ENCODE data around the gene CUBN.
A peak's percentile ranks its signal among the peaks of the same experiment; 100 is the strongest.

CUBN gene

GRCh38 chr10:16822027-16822426 lies 307.6 kb downstream of the CUBN start:
- H3K36me3 ChIP-seq (ENCODE audit: control insufficient read depth, insufficient read depth, low read length) = no peaks in the 10 kb centered on the region
- 97 to 100% methylated on average over 1 to 2 of the region's 2 CpGs for WGBS, 2 experiments (ENCODE audit: insufficient coverage in 2 of 2)
- H3K9me3 ChIP-seq (ENCODE audit: control insufficient read depth, low read length) = peaks cover 23% of the 10 kb centered on the region
- no peaks in the 10 kb centered on the region for H3K4me1 ChIP-seq (ENCODE audit: control insufficient read depth, insufficient read depth, low read length, poor library complexity, severe bottlenecking)
- H3K27ac ChIP-seq (ENCODE audit: low read depth, low read length, severe bottlenecking) = no peak overlapping the region
- no peak overlapping the region for H3K4me3 ChIP-seq (ENCODE audit: extremely low read depth, insufficient read depth, low read length, poor library complexity, severe bottlenecking)

- H3K36me3 ChIP-seq (ENCODE audit: control insufficient read depth, insufficient read depth, low read length) = no peaks in the 10 kb centered on the region
- peaks cover 23% of the 10 kb centered on the region for H3K9me3 ChIP-seq (ENCODE audit: control insufficient read depth, low read length)
- no peaks in the 10 kb centered on the region for H3K4me1 ChIP-seq (ENCODE audit: control insufficient read depth, insufficient read depth, low read length, poor library complexity, severe bottlenecking)
- H3K4me3 ChIP-seq (ENCODE audit: extremely low read depth, insufficient read depth, low read length, poor library complexity, severe bottlenecking) = no peak overlapping the region
- H3K27ac ChIP-seq (ENCODE audit: low read depth, low read length, severe bottlenecking) = no peak overlapping the region
- 85 to 90% methylated on average over 3 to 5 of the region's 5 CpGs for WGBS, 2 experiments (ENCODE audit: insufficient coverage in 2 of 2)
Observed at GRCh38 chr10:16820421-16820820, 309.2 kb downstream of the CUBN start.

GRCh38 chr10:16820018-16820417 lies 309.6 kb downstream of the CUBN start:
- no peaks in the 10 kb centered on the region for H3K4me1 ChIP-seq (ENCODE audit: control insufficient read depth, insufficient read depth, low read length, poor library complexity, severe bottlenecking)
- 60 to 70% methylated on average over 1 of the region's 1 CpG for WGBS, 2 experiments (ENCODE audit: insufficient coverage in 2 of 2)
- no peak overlapping the region for H3K4me3 ChIP-seq (ENCODE audit: extremely low read depth, insufficient read depth, low read length, poor library complexity, severe bottlenecking)
- H3K9me3 ChIP-seq (ENCODE audit: control insufficient read depth, low read length) = peaks cover 23% of the 10 kb centered on the region
- H3K27ac ChIP-seq (ENCODE audit: low read depth, low read length, severe bottlenecking) = no peak overlapping the region
- peaks cover under 1% of the 10 kb centered on the region for H3K36me3 ChIP-seq (ENCODE audit: control insufficient read depth, insufficient read depth, low read length)

DNA sequence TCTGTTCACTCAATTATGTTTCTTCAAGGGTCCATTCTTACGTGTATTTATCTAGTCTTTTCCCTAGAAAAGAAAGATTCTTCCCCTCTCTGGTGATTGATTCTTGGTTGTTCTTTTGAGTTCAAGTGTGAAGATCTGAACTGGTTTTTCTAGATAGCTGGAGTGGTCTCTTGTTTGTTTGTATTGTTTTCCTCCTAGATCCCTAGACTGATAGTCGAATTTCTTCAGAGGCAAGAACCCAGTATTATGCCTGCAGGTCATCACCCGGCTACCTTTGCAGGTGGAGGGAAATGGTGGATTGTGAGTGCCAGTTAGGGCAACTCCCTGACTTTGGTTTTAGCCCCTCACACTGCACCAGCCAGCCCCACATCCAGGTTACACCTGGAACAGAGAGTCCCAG lies 310.2 kb downstream of the CUBN start:
- H3K4me3 ChIP-seq (ENCODE audit: extremely low read depth, insufficient read depth, low read length, poor library complexity, severe bottlenecking) = no peak overlapping the region
- H3K36me3 ChIP-seq (ENCODE audit: control insufficient read depth, insufficient read depth, low read length) = peaks cover 3% of the 10 kb centered on the region
- no peaks in the 10 kb centered on the region for H3K4me1 ChIP-seq (ENCODE audit: control insufficient read depth, insufficient read depth, low read length, poor library complexity, severe bottlenecking)
- no peak overlapping the region for H3K27ac ChIP-seq (ENCODE audit: low read depth, low read length, severe bottlenecking)
- 83% methylated on average over 1 of the region's 3 CpGs for WGBS, 2 experiments (ENCODE audit: insufficient coverage in 2 of 2)
- peaks cover 23% of the 10 kb centered on the region for H3K9me3 ChIP-seq (ENCODE audit: control insufficient read depth, low read length)

GRCh38 chr10:16819026-16819425 lies 310.6 kb downstream of the CUBN start:
- H3K4me1 ChIP-seq (ENCODE audit: control insufficient read depth, insufficient read depth, low read length, poor library complexity, severe bottlenecking) = no peaks in the 10 kb centered on the region
- H3K36me3 ChIP-seq (ENCODE audit: control insufficient read depth, insufficient read depth, low read length) = peaks cover 3% of the 10 kb centered on the region
- no peak overlapping the region for H3K27ac ChIP-seq (ENCODE audit: low read depth, low read length, severe bottlenecking)
- peaks cover 23% of the 10 kb centered on the region for H3K9me3 ChIP-seq (ENCODE audit: control insufficient read depth, low read length)
- WGBS, 2 experiments (ENCODE audit: insufficient coverage in 2 of 2) = 87 to 91% methylated on average over 6 of the region's 6 CpGs
- no peak overlapping the region for H3K4me3 ChIP-seq (ENCODE audit: extremely low read depth, insufficient read depth, low read length, poor library complexity, severe bottlenecking)

GRCh38 chr10:16817125-16818019 lies 312.2 kb downstream of the CUBN start, which contains the start of gene RSU1:
Gene RSU1, minus strand, starts transcription at chr10:16817424. Its CDS starts 343 bp downstream, at chr10:16817081.
- H3K36me3 ChIP-seq (ENCODE audit: control insufficient read depth, insufficient read depth, low read length) = peaks cover 15% of the 10 kb centered on the region
- 0% methylated on average over 50 to 59 of the region's 65 CpGs for WGBS, 2 experiments (ENCODE audit: insufficient coverage in 2 of 2)
- H3K4me3 ChIP-seq (ENCODE audit: extremely low read depth, insufficient read depth, low read length, poor library complexity, severe bottlenecking) = peak within 1 kb of the TSS; percentile 81
- H3K27ac ChIP-seq (ENCODE audit: low read depth, low read length, severe bottlenecking) = peak within 1 kb of the TSS; percentile 83
- no peaks in the 10 kb centered on the region for H3K4me1 ChIP-seq (ENCODE audit: control insufficient read depth, insufficient read depth, low read length, poor library complexity, severe bottlenecking)
- H3K9me3 ChIP-seq (ENCODE audit: control insufficient read depth, low read length) = peaks cover 13% of the 10 kb centered on the region

- H3K27ac ChIP-seq (ENCODE audit: low read depth, low read length, severe bottlenecking) = peak overlapping the region; percentile 63
- peaks cover 15% of the 10 kb centered on the region for H3K36me3 ChIP-seq (ENCODE audit: control insufficient read depth, insufficient read depth, low read length)
- 8 to 10% methylated on average over 8 to 12 of the region's 12 CpGs for WGBS, 2 experiments (ENCODE audit: insufficient coverage in 2 of 2)
- no peaks in the 10 kb centered on the region for H3K4me1 ChIP-seq (ENCODE audit: control insufficient read depth, insufficient read depth, low read length, poor library complexity, severe bottlenecking)
- H3K4me3 ChIP-seq (ENCODE audit: extremely low read depth, insufficient read depth, low read length, poor library complexity, severe bottlenecking) = peak overlapping the region; percentile 81
- H3K9me3 ChIP-seq (ENCODE audit: control insufficient read depth, low read length) = peaks cover 7% of the 10 kb centered on the region
Observed at GRCh38 chr10:16816830-16817124, 312.8 kb downstream of the CUBN start.

DNA sequence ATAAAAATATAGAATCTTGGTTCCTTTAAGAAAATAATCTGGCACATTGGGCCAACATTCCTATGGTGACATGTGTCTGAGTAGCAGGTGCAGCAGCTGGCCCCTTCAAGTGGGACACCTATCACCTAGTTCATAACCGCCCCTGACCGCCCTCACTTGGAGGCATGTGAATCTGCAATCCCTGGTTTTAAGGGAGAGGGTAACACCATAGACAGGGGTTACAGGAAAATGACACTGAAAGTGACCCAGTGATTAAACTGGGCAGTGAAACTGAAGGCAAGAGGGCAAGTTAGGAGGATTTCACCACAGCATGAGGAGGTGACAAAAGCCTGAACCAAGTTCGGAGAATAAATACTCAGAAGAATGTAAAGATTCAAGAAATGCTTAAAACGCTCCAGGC lies 313.4 kb downstream of the CUBN start:
- 66 to 96% methylated on average over 2 to 3 of the region's 4 CpGs for WGBS, 2 experiments (ENCODE audit: insufficient coverage in 2 of 2)
- no peaks in the 10 kb centered on the region for H3K4me1 ChIP-seq (ENCODE audit: control insufficient read depth, insufficient read depth, low read length, poor library complexity, severe bottlenecking)
- peak overlapping the region; percentile 81 for H3K4me3 ChIP-seq (ENCODE audit: extremely low read depth, insufficient read depth, low read length, poor library complexity, severe bottlenecking)
- peaks cover 19% of the 10 kb centered on the region for H3K36me3 ChIP-seq (ENCODE audit: control insufficient read depth, insufficient read depth, low read length)
- peaks cover 1% of the 10 kb centered on the region for H3K9me3 ChIP-seq (ENCODE audit: control insufficient read depth, low read length)
- no peak overlapping the region for H3K27ac ChIP-seq (ENCODE audit: low read depth, low read length, severe bottlenecking)

DNA sequence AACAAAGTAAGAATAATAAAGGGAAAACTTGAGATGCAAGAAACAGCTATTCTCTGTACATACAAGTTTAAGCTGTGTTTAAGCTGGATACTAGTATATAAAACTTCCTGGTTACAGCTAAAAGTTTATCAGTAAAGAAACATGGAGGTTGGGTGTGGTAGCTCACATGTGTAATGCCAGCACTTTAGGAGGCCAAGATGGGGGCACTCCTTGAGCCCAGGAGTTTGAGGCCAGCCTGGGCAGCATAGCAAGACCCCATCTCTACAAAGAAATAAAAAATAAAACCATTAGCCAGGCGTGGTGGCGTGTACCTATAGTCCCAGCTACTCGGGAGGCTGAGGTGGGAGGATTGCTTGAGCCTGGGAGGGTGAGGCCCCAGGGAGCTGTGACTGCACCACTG lies 315.6 kb downstream of the CUBN start:
- WGBS, 2 experiments (ENCODE audit: insufficient coverage in 2 of 2) = 100% methylated on average over 3 of the region's 3 CpGs; no CpG with 5 or more reads in 1 of the 2 experiments
- Histone ChIP-seq H3K4me1 (ENCODE audit: control insufficient read depth, insufficient read depth, low read length, poor library complexity, severe bottlenecking) (no peaks in the 10 kb centered on the region), H3K27ac (ENCODE audit: low read depth, low read length, severe bottlenecking) (no peak overlapping the region), H3K9me3 (ENCODE audit: control insufficient read depth, low read length) (no peaks in the 10 kb centered on the region), H3K36me3 (ENCODE audit: control insufficient read depth, insufficient read depth, low read length) (peaks cover 28% of the 10 kb centered on the region), H3K4me3 (ENCODE audit: extremely low read depth, insufficient read depth, low read length, poor library complexity, severe bottlenecking) (no peak overlapping the region)

DNA sequence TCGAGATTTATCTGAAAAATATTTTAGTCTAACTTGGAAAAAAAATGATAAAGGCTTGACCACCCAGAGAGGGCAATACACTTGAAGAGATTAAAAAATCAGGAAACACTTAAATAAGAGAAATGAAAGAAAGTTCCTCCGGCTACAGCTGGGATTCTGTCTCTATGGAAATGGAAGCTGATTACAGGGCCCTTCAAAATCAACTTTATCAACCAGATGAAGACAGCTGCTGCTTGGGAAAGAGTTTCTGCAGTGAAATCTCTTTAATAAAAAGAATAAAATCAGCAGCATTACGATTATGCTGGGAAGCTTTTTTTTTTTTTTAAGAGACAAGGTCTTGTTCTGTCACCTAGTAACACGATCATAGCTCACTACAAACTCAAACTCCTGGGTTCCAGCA lies 316.9 kb downstream of the CUBN start:
- Histone ChIP-seq H3K4me1 (ENCODE audit: control insufficient read depth, insufficient read depth, low read length, poor library complexity, severe bottlenecking) (no peaks in the 10 kb centered on the region), H3K36me3 (ENCODE audit: control insufficient read depth, insufficient read depth, low read length) (peaks cover 31% of the 10 kb centered on the region), H3K4me3 (ENCODE audit: extremely low read depth, insufficient read depth, low read length, poor library complexity, severe bottlenecking) (no peak overlapping the region), H3K9me3 (ENCODE audit: control insufficient read depth, low read length) (no peaks in the 10 kb centered on the region), H3K27ac (ENCODE audit: low read depth, low read length, severe bottlenecking) (no peak overlapping the region)
- whole genome bisulfite sequencing, 2 experiments (ENCODE audit: insufficient coverage in 2 of 2) = no CpG with 5 or more reads among the region's 4 CpGs

GRCh38 chr10:16811765-16812164 lies 317.8 kb downstream of the CUBN start:
- WGBS, 2 experiments (ENCODE audit: insufficient coverage in 2 of 2) = 93 to 94% methylated on average over 3 to 4 of the region's 6 CpGs
- no peaks in the 10 kb centered on the region for H3K9me3 ChIP-seq (ENCODE audit: control insufficient read depth, low read length)
- H3K4me1 ChIP-seq (ENCODE audit: control insufficient read depth, insufficient read depth, low read length, poor library complexity, severe bottlenecking) = no peaks in the 10 kb centered on the region

More at GRCh38 chr10:16811765-16812164, 317.8 kb downstream of the CUBN start:
- peaks cover 35% of the 10 kb centered on the region for H3K36me3 ChIP-seq (ENCODE audit: control insufficient read depth, insufficient read depth, low read length)
- H3K27ac ChIP-seq (ENCODE audit: low read depth, low read length, severe bottlenecking) = no peak overlapping the region
- H3K4me3 ChIP-seq (ENCODE audit: extremely low read depth, insufficient read depth, low read length, poor library complexity, severe bottlenecking) = no peak overlapping the region

Data from mesodermal cell (in vitro differentiated cells).